CD4-positive, CD25-positive, alpha-beta regulatory T cell (primary cell): ENCODE results near the gene MDM4. TPM values are rescaled to one million over a fixed set of nuclear protein-coding genes. Genes with fewer than 3 reads are reported as not detected.

Experiments used
- ATAC-seq, 2 donors: fragments of 150-1000 bp; cut with Tn5 transposase; one replicate each; pipeline ENCODE4 v1.10.0; 2021; ENCODE audit warnings: low read depth in 2 of 2, moderate number of reproducible peaks in 2 of 2, moderate library complexity in 1 of 2
- DNase-seq, 3 donors: peaks; one replicate each; pipeline versions ENCODE4 v3.0.0 to v3.0.0-alpha.2; 2012 to 2022; ENCODE audit warnings: mixed read lengths in 1 of 3
- H3K27ac ChIP-seq: one replicate; pipeline ENCODE4 v1.7.0; 2013; ENCODE audit warnings: mild to moderate bottlenecking, low read length; ENCODE audit not compliant: insufficient read depth, poor library complexity, severe bottlenecking
- H3K27me3 ChIP-seq: one replicate; pipeline ENCODE4 v1.7.0; 2013; ENCODE audit warnings: low read length; ENCODE audit not compliant: control insufficient read depth, insufficient read depth
- H3K36me3 ChIP-seq: one replicate; pipeline ENCODE4 v1.7.0; 2013; ENCODE audit warnings: mild to moderate bottlenecking, low read length, moderate library complexity; ENCODE audit not compliant: control insufficient read depth, insufficient read depth
- H3K4me1 ChIP-seq: 2 replicates; pipeline ENCODE4 v1.7.0; 2013; ENCODE audit warnings: mild to moderate bottlenecking, low read length; ENCODE audit not compliant: insufficient read depth, control insufficient read depth, poor library complexity, severe bottlenecking
- H3K4me3 ChIP-seq: one replicate; pipeline ENCODE4 v1.7.0; 2013; ENCODE audit warnings: low read depth, mild to moderate bottlenecking, low read length, moderate library complexity
- H3K9me3 ChIP-seq, 2 experiments: 1 replicate in 1 of 2; 2 replicates in 1 of 2; pipeline ENCODE4 v1.7.0; 2013; ENCODE audit warnings: low read length in 2 of 2, mild to moderate bottlenecking in 1 of 2, moderate library complexity in 1 of 2; ENCODE audit not compliant: control insufficient read depth in 2 of 2
- H3K27ac Mint-ChIP-seq, 3 donors: one replicate each; pipeline ENCODE4 v1.8.0; 2020 to 2022; ENCODE audit warnings: mild to moderate bottlenecking in 3 of 3, mixed read lengths in 3 of 3, moderate library complexity in 2 of 3
- H3K27me3 Mint-ChIP-seq: one replicate; pipeline ENCODE4 v1.8.0; 2022; ENCODE audit warnings: mild to moderate bottlenecking, mixed read lengths
- H3K36me3 Mint-ChIP-seq: one replicate; pipeline ENCODE4 v1.8.0; 2020; ENCODE audit warnings: mixed read lengths
- H3K4me1 Mint-ChIP-seq, 4 donors: one replicate each; pipeline ENCODE4 v1.8.0; 2020 to 2022; ENCODE audit warnings: mixed read lengths in 4 of 4, mild to moderate bottlenecking in 1 of 4
- H3K4me3 Mint-ChIP-seq, 4 donors: one replicate each; pipeline ENCODE4 v1.8.0; 2020 to 2022; ENCODE audit warnings: mild to moderate bottlenecking in 4 of 4, mixed read lengths in 4 of 4, moderate library complexity in 3 of 4
- H3K9me3 Mint-ChIP-seq, 7 donors: one replicate each; pipeline ENCODE4 v1.8.0; 2020 to 2022; ENCODE audit warnings: mixed read lengths in 7 of 7, mild to moderate bottlenecking in 3 of 7, moderate library complexity in 2 of 7
- polyA plus RNA-seq, 4 donors: library from polyadenylated mRNA; unstranded; fragments of 300-500 nt; fragmentation: Illumina TruSeq; gene quantifications; one replicate each; pipeline ENCODE4 v1.2.3, GENCODE V29; 2021
- total RNA-seq: library from RNA; stranded (reverse); gene quantifications from one replicate; pipeline ENCODE4 v1.2.3, GENCODE V29; 2022

MDM4 gene
- total and polyA plus RNA-seq, 5 donors from 2014 or later = 10.0 to 263 (median 11.7) TPM

GRCh38 chr1:204503122-204503912 is 12.9 kb upstream of the MDM4 start:
- Mint-ChIP-seq H3K27ac (peak overlapping the region in 1 of 3 donors; percentile 38), H3K9me3 (peaks cover 0 to 11% (median 5%) of the 10 kb centered on the region in 7 donors), H3K27me3 (peaks cover 29% of the 10 kb centered on the region), H3K4me3 (peak overlapping the region; percentile 25 to 93 (median 55)), H3K4me1 (peaks cover 20 to 35% (median 26%) of the 10 kb centered on the region in 4 donors), H3K36me3 (peaks cover 10% of the 10 kb centered on the region)
- DNase-seq = peak in 2 of 3 donors; percentile 80 to 84
- no peak overlapping the region for H3K4me3 ChIP-seq
- no peaks in the 10 kb centered on the region for H3K27me3 ChIP-seq
- peaks cover 16% of the 10 kb centered on the region for H3K4me1 ChIP-seq
- no peak for ATAC-seq
- no peak overlapping the region for H3K27ac ChIP-seq
- H3K9me3 ChIP-seq = no peaks in the 10 kb centered on the region
- H3K36me3 ChIP-seq = no peaks in the 10 kb centered on the region

GRCh38 chr1:204503913-204504519 is 12.2 kb upstream of the MDM4 start:
- peaks cover 0 to 11% (median 5%) of the 10 kb centered on the region in 7 donors for H3K9me3 Mint-ChIP-seq
- Histone ChIP-seq H3K27ac (no peak overlapping the region), H3K4me3 (no peak overlapping the region), H3K9me3 (no peaks in the 10 kb centered on the region), H3K27me3 (no peaks in the 10 kb centered on the region), H3K4me1 (peaks cover 16% of the 10 kb centered on the region), H3K36me3 (no peaks in the 10 kb centered on the region)
- H3K4me1 Mint-ChIP-seq = peaks cover 20 to 42% (median 26%) of the 10 kb centered on the region in 4 donors
- peaks cover 29% of the 10 kb centered on the region for H3K27me3 Mint-ChIP-seq
- ATAC-seq (no peak), DNase-seq (no peak)
- peak overlapping the region in 1 of 3 donors; percentile 59 for H3K27ac Mint-ChIP-seq
- peaks cover 10% of the 10 kb centered on the region for H3K36me3 Mint-ChIP-seq
- H3K4me3 Mint-ChIP-seq = peak overlapping the region in 1 of 4 donors; percentile 10

GRCh38 chr1:204505674-204506200 is 10.5 kb upstream of the MDM4 start:
- H3K36me3 Mint-ChIP-seq = peaks cover 10% of the 10 kb centered on the region
- peaks cover 20 to 42% (median 26%) of the 10 kb centered on the region in 4 donors for H3K4me1 Mint-ChIP-seq
- ATAC-seq (no peak), DNase-seq (no peak)
- H3K27me3 ChIP-seq = no peaks in the 10 kb centered on the region
- peak overlapping the region; percentile 96 for H3K4me3 ChIP-seq
- peak overlapping the region; percentile 92 for H3K27ac ChIP-seq
- peaks cover 16% of the 10 kb centered on the region for H3K4me1 ChIP-seq
- H3K4me3 Mint-ChIP-seq = peak overlapping the region; percentile 95 to 98 (median 95)
- H3K9me3 ChIP-seq = no peaks in the 10 kb centered on the region
- peaks cover 24% of the 10 kb centered on the region for H3K27me3 Mint-ChIP-seq
- H3K9me3 Mint-ChIP-seq = peaks cover 0 to 11% (median 5%) of the 10 kb centered on the region in 7 donors
- peak overlapping the region; percentile 99 to 100 (median 100) for H3K27ac Mint-ChIP-seq
- H3K36me3 ChIP-seq = no peaks in the 10 kb centered on the region

- H3K27ac Mint-ChIP-seq = peak overlapping the region; percentile 99 to 100 (median 100)
- Histone ChIP-seq H3K9me3 (no peaks in the 10 kb centered on the region), H3K27me3 (no peaks in the 10 kb centered on the region), H3K36me3 (no peaks in the 10 kb centered on the region), H3K4me1 (peaks cover 16% of the 10 kb centered on the region), H3K4me3 (peak overlapping the region; percentile 96), H3K27ac (peak overlapping the region; percentile 92)
- DNase-seq (peak; percentile 57 to 88 (median 84)), ATAC-seq (peak; percentile 43 to 69)
- H3K4me1 Mint-ChIP-seq = peaks cover 20 to 49% (median 27%) of the 10 kb centered on the region in 4 donors
- peaks cover 0 to 11% (median 5%) of the 10 kb centered on the region in 7 donors for H3K9me3 Mint-ChIP-seq
- peaks cover 24% of the 10 kb centered on the region for H3K27me3 Mint-ChIP-seq
- H3K36me3 Mint-ChIP-seq = peaks cover 10% of the 10 kb centered on the region
- H3K4me3 Mint-ChIP-seq = peak overlapping the region; percentile 95 to 98 (median 95)
Measured at GRCh38 chr1:204506201-204506968, 9.8 kb upstream of the MDM4 start.

- H3K4me3 Mint-ChIP-seq = peak overlapping the region; percentile 95 to 98 (median 95)
- Histone ChIP-seq H3K4me1 (peaks cover 16% of the 10 kb centered on the region), H3K9me3 (no peaks in the 10 kb centered on the region), H3K27me3 (no peaks in the 10 kb centered on the region), H3K27ac (peak overlapping the region; percentile 92), H3K4me3 (peak overlapping the region; percentile 96), H3K36me3 (no peaks in the 10 kb centered on the region)
- H3K27me3 Mint-ChIP-seq = peaks cover 24% of the 10 kb centered on the region
- peak; percentile 77 to 79 for ATAC-seq
- DNase-seq = peak; percentile 79 to 95 (median 94)
- peaks cover 0 to 11% (median 5%) of the 10 kb centered on the region in 7 donors for H3K9me3 Mint-ChIP-seq
- H3K4me1 Mint-ChIP-seq = peaks cover 20 to 51% (median 29%) of the 10 kb centered on the region in 4 donors
- peaks cover 10% of the 10 kb centered on the region for H3K36me3 Mint-ChIP-seq
- peak overlapping the region; percentile 99 to 100 (median 100) for H3K27ac Mint-ChIP-seq
Measured at GRCh38 chr1:204506969-204507316, 9.3 kb upstream of the MDM4 start.

- Histone ChIP-seq H3K27me3 (no peaks in the 10 kb centered on the region), H3K9me3 (no peaks in the 10 kb centered on the region), H3K36me3 (no peaks in the 10 kb centered on the region), H3K4me3 (peak overlapping the region; percentile 96), H3K27ac (peak overlapping the region; percentile 92), H3K4me1 (peaks cover 17% of the 10 kb centered on the region)
- peaks cover 10% of the 10 kb centered on the region for H3K36me3 Mint-ChIP-seq
- H3K9me3 Mint-ChIP-seq = peaks cover 0 to 11% (median 5%) of the 10 kb centered on the region in 7 donors
- H3K4me3 Mint-ChIP-seq = peak overlapping the region; percentile 95 to 98 (median 95)
- ATAC-seq (peak; percentile 7 to 11), DNase-seq (no peak)
- peaks cover 24% of the 10 kb centered on the region for H3K27me3 Mint-ChIP-seq
- peak overlapping the region; percentile 99 to 100 (median 100) for H3K27ac Mint-ChIP-seq
- peaks cover 20 to 51% (median 34%) of the 10 kb centered on the region in 4 donors for H3K4me1 Mint-ChIP-seq
Measured at GRCh38 chr1:204507317-204508105, 8.7 kb upstream of the MDM4 start.
